HepG2 (cell line): ENCODE measurements around the gene ZC3H7B. TPM values are rescaled to one million over a fixed set of nuclear protein-coding genes. Genes with fewer than 3 reads are reported as not detected.

ENCODE experiments used
- EP300 ChIP-seq, 3 experiments: sonication (generic) in 1 of 3; formaldehyde crosslinking in 1 of 3; IDR thresholded peaks; 2 replicates each; pipeline versions ENCODE4 v1.5.1 to v1.6.1; 2011 to 2020; ENCODE audit warnings: low read depth in 2 of 3, low read length in 2 of 3, borderline replicate concordance in 1 of 3, improper control_type of control experiment in 1 of 3, mild to moderate bottlenecking in 1 of 3, missing genetic modification reagents in 1 of 3, moderate library complexity in 1 of 3
- GATAD2A ChIP-seq: IDR thresholded peaks from 2 replicates; pipeline ENCODE4 v1.6.1; 2016
- HIC2 ChIP-seq: sonication (generic); formaldehyde crosslinking; IDR thresholded peaks from 2 replicates; pipeline ENCODE4 v1.9.0; 2022; ENCODE audit warnings: low read depth, missing genetic modification reagents
- IKZF5 ChIP-seq: IDR thresholded peaks from 2 replicates; pipeline ENCODE4 v1.6.1; 2018; ENCODE audit warnings: missing genetic modification reagents, mild to moderate bottlenecking, missing compliant biosample characterization
- MED1 ChIP-seq: sonication (generic); formaldehyde crosslinking; IDR thresholded peaks from 2 replicates; pipeline ENCODE4 v1.4.0; 2020; ENCODE audit warnings: missing genetic modification reagents
- NR2F6 ChIP-seq, 2 experiments: IDR thresholded peaks; 2 replicates each; pipeline ENCODE4 v1.6.1; 2016; ENCODE audit warnings: antibody characterized with exemption in 1 of 2, mild to moderate bottlenecking in 1 of 2
- PAX8 ChIP-seq: sonication (generic); formaldehyde crosslinking; IDR thresholded peaks from 2 replicates; pipeline ENCODE4 v1.8.0; 2022; ENCODE audit warnings: mild to moderate bottlenecking, missing genetic modification reagents, borderline replicate concordance
- PITX1 ChIP-seq: sonication (generic); formaldehyde crosslinking; IDR thresholded peaks from 2 replicates; pipeline ENCODE4 v1.5.1; 2020; ENCODE audit warnings: mild to moderate bottlenecking, missing genetic modification reagents
- RAD21 ChIP-seq: fragments of 450-650 bp; formaldehyde crosslinking; IDR thresholded peaks from 2 replicates; pipeline ENCODE4 v1.5.0; 2020; ENCODE audit warnings: mild to moderate bottlenecking
- RBM22 ChIP-seq: fragments of 200-400 bp; formaldehyde crosslinking; optimal IDR thresholded peaks from 2 replicates; pipeline ENCODE3; 2017; ENCODE audit warnings: mild to moderate bottlenecking, low read length, moderate library complexity
- SOX6 ChIP-seq, 2 experiments: fragments of 450-650 bp in 1 of 2; sonication (generic) in 1 of 2; formaldehyde crosslinking in 1 of 2; IDR thresholded peaks; 2 replicates each; pipeline versions ENCODE4 v1.4.0 to v1.6.1; 2017 to 2020; ENCODE audit warnings: antibody characterized with exemption in 1 of 2, mild to moderate bottlenecking in 1 of 2, missing genetic modification reagents in 1 of 2
- TEAD3 ChIP-seq: optimal IDR thresholded peaks from 2 replicates; pipeline ENCODE3; 2016; ENCODE audit warnings: borderline replicate concordance
- ZNF281 ChIP-seq: sonication (generic); formaldehyde crosslinking; IDR thresholded peaks from 2 replicates; pipeline ENCODE4 v1.4.0; 2020; ENCODE audit warnings: missing genetic modification reagents, borderline replicate concordance
- ZNF317 ChIP-seq: sonication (generic); formaldehyde crosslinking; IDR thresholded peaks from 2 replicates; pipeline ENCODE4 v1.5.0; 2020; ENCODE audit warnings: mild to moderate bottlenecking, missing genetic modification reagents
- ZNF629 ChIP-seq: sonication (generic); formaldehyde crosslinking; conservative IDR thresholded peaks from 2 replicates; pipeline ENCODE4 v1.5.0; 2020; ENCODE audit warnings: missing genetic modification reagents
- ZNF691 ChIP-seq: sonication (generic); formaldehyde crosslinking; IDR thresholded peaks from 2 replicates; pipeline ENCODE4 v1.4.0; 2020; ENCODE audit warnings: missing genetic modification reagents, low read depth, mild to moderate bottlenecking, borderline replicate concordance
- ZNF737 ChIP-seq: sonication (generic); formaldehyde crosslinking; IDR thresholded peaks from 2 replicates; pipeline ENCODE4 v1.5.0; 2020; ENCODE audit warnings: missing genetic modification reagents, mild to moderate bottlenecking, borderline replicate concordance
- polyA plus RNA-seq, 8 experiments: library from polyadenylated mRNA; depleted of rRNA in 3 of 8; stranded (reverse) in 7 of 8; unstranded in 1 of 8; fragments of >200 nt; fragmentation: Illumina TruSeq in 4 of 8; extraction: Trizol in 4 of 8; gene quantifications; 2 replicates each; pipeline versions ENCODE4 v1.2.1 to v1.2.3, GENCODE V29; 2011 to 2016; ENCODE audit warnings: low read depth in 4 of 8, missing spikeins in 1 of 8, mixed read lengths in 1 of 8; ENCODE audit not compliant: insufficient read depth in 1 of 8
- total RNA-seq, 5 experiments: library from RNA; depleted of rRNA; stranded (reverse); fragments of >200 nt; fragmentation: Illumina TruSeq; extraction: Trizol; gene quantifications; 2 replicates each; pipeline ENCODE4 v1.2.3, GENCODE V29; 2016; ENCODE audit warnings: low read depth in 1 of 5
- TF ChIP-seq, protein P1 (sequence below): IDR thresholded peaks from 2 replicates; pipeline ENCODE4 v1.6.1; 2012; ENCODE audit warnings: inconsistent platforms
- TF ChIP-seq, protein P2 (sequence below): sonication (generic); formaldehyde crosslinking; IDR thresholded peaks from 2 replicates; pipeline ENCODE4 v1.4.0; 2020; ENCODE audit warnings: missing genetic modification reagents

Gene ZC3H7B
- total and polyA plus RNA-seq, 2 of the 13 experiments (the other 11 are each of a cell fraction or from before 2014, with no cell fraction given) = 26.4 to 37.2 TPM

DNA sequence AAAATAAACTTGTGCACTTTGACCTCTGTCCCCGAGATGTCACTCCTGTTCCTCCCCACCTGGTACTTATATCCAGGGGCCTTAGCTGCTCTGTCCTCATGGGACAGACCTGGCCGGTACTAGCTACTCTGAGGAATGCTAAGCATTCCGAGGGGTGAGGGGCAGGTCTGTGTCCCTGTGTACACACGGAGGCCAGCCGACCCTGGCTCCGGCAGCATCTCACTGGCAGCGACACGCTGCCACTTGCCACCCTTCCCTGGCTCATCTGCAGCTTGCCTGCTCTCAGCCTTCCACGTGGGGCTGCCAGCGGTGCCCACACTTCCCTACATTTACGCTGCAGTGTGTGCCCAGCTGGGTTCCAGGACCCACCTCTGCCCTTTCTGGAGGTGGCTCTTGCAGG, 58.8 kb downstream of the ZC3H7B start (continued):
- TF ChIP-seq RAD21 (CRISPR knock-in tag) (peak; percentile 70), MED1 (CRISPR knock-in tag) (peak; percentile 62), SOX6 (IDR thresholded peaks at IDR 0.05) (no peak), SOX6 (CRISPR knock-in tag; IDR thresholded peaks at IDR 0.05) (peak; percentile 33), PAX8 (CRISPR knock-in tag) (no peak), EP300 (IDR thresholded peaks at IDR 0.05; ENCODE audit: low read depth in 2 of 2, low read length in 2 of 2) (peak in 1 of 2 experiments; percentile 48; a peak in 1 of 4 replicates), EP300 (CRISPR knock-in tag; IDR thresholded peaks at IDR 0.05; ENCODE audit: borderline replicate concordance) (peak; percentile 55; the same call in 1 of the 2 replicates), TEAD3 (CRISPR knock-in tag) (peak; percentile 99), GATAD2A (CRISPR knock-in tag) (peak; percentile 70), ZNF629 (no peak), HIC2 (CRISPR knock-in tag) (peak; percentile 93), ZNF281 (CRISPR knock-in tag) (peak; percentile 96), RBM22 (peak; percentile 88), ZNF737 (no peak), PITX1 (CRISPR knock-in tag) (0 out of 2 replicates have a peak, but pooled peaks have one; percentile 24), ZNF691 (CRISPR knock-in tag) (0 out of 2 replicates have a peak, but pooled peaks have one; percentile 14), IKZF5 (CRISPR knock-in tag) (peak; percentile 49; the same call in 1 of the 2 replicates), NR2F6 (IDR thresholded peaks at IDR 0.05) (peak; percentile 54; the same call in 1 of the 2 replicates), NR2F6 (CRISPR knock-in tag; IDR thresholded peaks at IDR 0.05) (peak; percentile 71), ZNF317 (peak; percentile 61; the same call in 1 of the 2 replicates)
- TF ChIP-seq, protein P1, sequence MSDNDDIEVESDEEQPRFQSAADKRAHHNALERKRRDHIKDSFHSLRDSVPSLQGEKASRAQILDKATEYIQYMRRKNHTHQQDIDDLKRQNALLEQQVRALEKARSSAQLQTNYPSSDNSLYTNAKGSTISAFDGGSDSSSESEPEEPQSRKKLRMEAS = peak; percentile 42; the same call in 1 of the 2 replicates
- TF ChIP-seq, protein P2, sequence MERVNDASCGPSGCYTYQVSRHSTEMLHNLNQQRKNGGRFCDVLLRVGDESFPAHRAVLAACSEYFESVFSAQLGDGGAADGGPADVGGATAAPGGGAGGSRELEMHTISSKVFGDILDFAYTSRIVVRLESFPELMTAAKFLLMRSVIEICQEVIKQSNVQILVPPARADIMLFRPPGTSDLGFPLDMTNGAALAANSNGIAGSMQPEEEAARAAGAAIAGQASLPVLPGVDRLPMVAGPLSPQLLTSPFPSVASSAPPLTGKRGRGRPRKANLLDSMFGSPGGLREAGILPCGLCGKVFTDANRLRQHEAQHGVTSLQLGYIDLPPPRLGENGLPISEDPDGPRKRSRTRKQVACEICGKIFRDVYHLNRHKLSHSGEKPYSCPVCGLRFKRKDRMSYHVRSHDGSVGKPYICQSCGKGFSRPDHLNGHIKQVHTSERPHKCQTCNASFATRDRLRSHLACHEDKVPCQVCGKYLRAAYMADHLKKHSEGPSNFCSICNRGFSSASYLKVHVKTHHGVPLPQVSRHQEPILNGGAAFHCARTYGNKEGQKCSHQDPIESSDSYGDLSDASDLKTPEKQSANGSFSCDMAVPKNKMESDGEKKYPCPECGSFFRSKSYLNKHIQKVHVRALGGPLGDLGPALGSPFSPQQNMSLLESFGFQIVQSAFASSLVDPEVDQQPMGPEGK = peak; percentile 90
